Lung microvascular endothelial cell (primary cell): ENCODE measurements around the gene FCRL6. TPM values are rescaled to one million over a fixed set of nuclear protein-coding genes. Genes with fewer than 3 reads are reported as not detected.

ENCODE experiments used
- DNase-seq, 2 donors: peaks; one replicate each; pipeline versions ENCODE4 v3.0.0 to v3.0.0-alpha.2; 2010; ENCODE audit warnings: low read depth in 2 of 2
- total RNA-seq: library from RNA; depleted of rRNA; stranded (reverse); fragments of >200 nt; gene quantifications from 2 replicates; pipeline ENCODE4 v1.2.1, GENCODE V29; 2014

Gene FCRL6, protein sequence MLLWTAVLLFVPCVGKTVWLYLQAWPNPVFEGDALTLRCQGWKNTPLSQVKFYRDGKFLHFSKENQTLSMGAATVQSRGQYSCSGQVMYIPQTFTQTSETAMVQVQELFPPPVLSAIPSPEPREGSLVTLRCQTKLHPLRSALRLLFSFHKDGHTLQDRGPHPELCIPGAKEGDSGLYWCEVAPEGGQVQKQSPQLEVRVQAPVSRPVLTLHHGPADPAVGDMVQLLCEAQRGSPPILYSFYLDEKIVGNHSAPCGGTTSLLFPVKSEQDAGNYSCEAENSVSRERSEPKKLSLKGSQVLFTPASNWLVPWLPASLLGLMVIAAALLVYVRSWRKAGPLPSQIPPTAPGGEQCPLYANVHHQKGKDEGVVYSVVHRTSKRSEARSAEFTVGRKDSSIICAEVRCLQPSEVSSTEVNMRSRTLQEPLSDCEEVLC
- not detected in 2 replicates for total RNA-seq

DNA sequence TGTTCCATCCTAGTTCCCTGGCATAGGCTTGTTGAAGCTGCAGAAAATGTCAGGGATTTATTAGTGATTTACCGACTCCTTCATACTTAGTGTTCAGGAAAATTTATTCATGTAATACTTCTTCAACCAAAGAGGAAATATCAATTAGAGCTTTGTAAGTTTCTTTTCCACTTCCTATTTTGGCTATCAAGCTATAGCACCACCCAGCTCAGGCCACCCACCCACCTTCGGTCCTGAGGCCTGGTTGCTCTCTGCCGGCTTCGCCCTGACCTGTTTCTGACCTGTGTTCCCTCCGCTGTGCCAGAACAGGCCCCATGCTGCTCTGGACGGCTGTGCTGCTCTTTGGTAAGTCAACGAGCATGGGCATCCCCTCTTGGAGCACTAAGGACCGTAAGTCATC, at the start of gene FCRL6:
Gene FCRL6 (plus strand): TSS at position 250 of the 400 bp plus-strand sequence. CDS start 65 bp downstream, at position 315.
- no peak for DNase-seq

DNA sequence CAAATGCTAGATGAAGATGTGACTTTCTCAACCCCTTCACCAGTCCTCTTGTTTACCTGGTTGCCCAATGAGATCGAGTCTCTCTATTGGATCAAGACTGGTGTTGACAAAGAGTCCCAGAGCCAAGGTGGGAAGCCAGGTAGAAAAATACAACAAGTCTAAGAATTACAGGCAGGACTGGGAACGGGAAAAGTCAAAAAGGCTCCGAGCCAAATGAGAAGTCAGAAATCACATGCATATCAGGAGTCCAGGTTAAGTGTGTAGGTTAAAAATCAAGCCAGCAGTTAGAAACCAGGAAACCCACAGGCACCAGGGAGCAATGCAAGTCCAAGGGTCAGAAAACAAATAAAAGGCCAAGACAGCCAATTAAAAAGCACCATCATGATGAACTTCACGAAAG, 48.8 kb upstream of the FCRL6 start:
- no peak for DNase-seq

DNA sequence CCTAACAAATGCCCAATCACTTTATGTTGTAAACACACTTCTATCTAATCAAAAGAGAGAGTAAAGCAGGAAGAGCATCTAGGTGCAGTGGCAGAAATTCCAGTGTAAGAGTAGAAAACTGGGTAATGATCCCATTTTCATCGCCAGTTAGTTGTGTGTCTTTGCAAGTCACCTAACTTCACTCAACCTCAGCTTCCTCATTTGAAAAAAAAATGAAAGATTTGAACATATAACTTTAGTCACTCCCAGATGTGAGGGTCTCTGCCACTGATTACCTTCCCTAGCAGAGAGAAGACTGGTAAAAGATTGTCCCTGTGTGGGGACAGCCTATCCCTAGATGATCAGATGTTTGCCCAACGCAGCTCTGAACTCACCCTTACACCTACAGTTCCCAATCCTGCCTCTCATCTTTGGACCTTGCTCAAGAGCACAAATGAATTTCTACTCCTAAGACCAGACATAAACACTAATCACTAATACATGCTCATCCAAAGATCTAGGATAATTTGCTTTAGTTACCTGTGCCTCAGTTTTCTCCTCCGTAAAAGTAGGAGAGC, 46.6 kb upstream of the FCRL6 start:
- no peak for DNase-seq

DNA sequence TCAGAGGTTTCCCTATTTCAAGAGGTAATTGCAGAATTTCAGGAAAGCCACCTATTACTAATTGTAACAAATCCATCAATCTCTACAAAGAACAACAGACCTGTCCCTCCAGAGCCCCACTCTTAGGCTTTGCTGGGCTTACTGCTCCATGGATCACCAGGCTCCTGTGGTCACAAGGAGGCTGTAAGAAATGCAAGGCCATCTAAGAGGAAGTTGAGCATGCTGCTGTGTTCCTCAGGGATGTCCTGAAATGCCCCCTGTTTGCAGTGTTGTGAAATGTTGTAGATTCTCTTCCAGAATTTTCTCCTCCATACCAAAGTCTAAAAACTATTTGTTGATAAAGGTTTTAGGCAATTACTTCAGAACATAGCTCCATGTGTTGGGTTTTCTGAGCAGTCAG, 45.8 kb upstream of the FCRL6 start:
- DNase-seq = no peak

DNA sequence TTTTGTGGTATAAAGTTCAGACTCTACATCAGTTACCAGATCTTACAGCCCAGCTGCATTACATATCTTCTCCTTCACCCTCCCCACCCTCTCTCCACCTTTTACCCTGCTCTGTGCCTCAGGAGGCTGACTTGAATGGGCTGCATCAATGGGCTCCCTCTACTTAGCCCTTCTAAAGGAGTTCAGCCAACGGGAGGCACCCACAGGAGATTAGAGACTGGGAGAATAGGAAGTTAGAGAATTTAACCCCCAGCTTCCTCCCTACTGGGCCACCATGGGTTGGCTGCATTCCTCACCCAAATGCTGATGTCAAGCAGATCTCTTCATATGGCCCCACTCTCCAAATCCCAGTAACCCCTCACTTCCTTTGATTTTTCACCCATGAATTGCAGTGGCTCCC, 38.5 kb upstream of the FCRL6 start:
- no peak for DNase-seq

DNA sequence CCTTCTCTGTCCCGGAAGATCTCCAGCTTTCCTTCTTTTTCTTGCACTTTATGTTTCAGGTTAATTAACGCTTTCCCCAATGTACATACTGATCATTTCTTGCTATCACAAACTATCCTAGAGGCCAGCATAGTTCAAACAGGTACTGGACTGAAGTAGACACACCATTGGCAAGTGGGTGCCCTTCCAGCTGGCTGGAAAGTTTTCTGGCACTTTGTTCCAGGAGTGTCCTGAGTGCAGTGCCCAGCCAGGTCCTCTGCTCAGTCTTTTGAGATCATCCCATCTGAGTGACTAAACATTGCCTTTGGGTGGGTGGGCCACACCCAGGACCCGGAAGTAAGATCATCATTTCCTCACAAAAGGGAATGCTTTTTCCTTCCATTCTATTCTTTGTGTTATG, 36.4 kb upstream of the FCRL6 start:
- no peak for DNase-seq

DNA sequence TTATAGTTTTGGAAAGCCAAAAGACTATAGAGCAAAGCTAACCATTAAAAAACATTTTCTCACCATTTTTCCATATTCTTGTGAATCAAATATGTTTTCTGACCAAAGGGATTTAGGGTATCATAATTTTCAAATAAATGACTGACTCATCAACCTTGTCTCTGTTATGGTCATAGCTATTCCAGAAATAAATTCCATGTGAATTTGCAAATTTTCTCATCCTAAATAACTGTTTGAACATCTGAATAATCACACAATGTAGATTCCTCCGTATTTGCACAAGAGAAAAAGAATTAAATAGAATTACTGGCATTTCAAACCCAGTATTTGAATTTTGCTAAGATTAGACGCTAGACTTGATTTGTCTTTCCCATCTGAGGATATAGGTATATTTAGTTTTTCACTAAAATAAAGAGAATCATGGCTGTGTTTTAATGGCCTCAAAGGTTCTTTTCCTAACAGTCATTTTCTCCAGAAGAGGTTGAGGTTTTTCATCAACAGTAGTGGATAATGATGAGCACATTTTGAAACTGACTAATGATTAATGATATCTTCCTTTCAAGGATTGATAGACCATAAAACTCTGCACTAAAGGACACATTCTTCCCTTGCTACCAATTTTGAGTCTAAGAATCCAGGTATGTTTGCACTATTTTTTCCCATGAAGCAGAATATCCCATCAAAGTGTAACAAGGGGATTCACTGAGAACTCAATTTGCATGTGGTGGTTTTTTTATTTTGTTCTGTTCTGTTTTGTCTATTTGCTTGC, 30.8 kb upstream of the FCRL6 start:
- DNase-seq = no peak

DNA sequence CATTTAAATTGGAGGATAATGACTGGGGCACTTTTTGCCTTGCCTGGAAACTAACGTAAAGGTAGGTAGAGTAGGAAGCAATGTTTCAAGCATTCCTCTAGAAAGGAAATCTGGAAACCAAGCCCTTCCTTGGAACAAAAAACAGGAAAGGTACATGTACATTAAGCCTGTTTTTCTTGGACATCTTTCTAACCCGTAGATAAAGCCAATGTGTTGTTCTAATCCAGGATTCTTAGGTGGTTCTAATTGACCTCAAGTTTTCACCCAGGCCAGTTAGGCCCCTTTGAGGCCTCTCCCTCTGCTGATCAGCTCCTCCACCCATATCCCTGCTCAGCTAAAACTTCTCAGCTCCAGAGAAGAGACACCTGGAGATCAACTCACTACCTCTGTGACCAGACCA, 27.7 kb upstream of the FCRL6 start:
- DNase-seq = no peak

DNA sequence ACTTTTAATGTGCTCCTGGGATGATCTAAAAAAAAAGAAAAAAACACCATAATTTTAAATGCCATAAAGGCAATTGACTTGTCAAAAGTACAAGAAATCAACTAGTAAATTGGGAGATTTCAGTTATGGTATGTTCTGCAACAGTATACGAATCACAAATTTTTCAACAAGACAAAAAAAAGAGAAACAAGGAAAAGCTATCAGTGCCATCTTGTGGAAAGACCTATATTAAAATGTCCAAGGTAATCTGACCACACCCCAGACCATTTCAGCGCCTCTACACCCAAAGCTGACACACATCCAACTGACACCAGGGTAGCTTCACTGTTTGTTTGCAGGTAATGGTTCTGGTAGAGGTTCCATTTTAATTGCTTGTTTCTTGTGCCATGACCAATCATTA, 26.4 kb upstream of the FCRL6 start:
- peak in 1 of 2 donors; percentile 32 for DNase-seq

DNA sequence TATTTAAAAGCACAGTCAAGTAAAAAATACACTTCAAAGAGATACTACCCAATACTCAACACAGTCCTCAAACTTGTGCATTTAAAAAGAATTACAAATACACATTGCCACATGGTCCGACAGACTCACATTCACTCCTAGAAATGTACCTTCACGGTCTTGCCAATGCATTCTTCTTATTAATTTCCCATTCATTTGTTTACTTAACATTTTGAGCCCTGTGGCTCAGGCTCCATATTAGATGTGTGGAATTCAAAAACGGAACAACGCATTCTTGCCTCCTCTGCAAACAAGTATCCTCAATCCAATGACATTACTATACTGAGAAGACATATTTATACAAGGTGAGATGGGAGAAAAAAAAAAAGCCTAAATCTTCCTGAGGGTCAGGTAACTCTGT, 23.9 kb upstream of the FCRL6 start:
- no peak for DNase-seq

DNA sequence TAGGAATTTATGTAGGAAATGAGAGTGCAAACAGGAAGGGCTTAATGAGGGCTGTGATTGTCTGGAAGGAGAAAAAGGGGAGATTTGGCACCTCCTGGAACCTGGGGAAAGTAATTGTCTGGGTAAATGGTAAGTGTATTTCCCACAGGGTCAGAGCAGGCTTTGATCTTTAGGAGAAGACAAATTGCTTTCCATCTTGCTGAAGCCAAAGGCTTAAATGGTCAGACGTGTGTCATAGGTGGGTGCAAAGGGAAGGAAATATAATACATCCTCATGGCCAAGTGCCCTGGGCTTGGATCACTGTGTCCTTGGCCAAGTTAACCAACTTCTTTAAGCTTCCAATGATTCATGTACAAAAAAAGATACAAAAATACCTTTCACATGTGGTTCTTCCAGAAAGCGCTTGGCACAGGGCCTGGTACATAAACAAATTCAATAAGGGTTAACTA, 22.7 kb upstream of the FCRL6 start:
- peak; percentile 21 to 89 for DNase-seq

DNA sequence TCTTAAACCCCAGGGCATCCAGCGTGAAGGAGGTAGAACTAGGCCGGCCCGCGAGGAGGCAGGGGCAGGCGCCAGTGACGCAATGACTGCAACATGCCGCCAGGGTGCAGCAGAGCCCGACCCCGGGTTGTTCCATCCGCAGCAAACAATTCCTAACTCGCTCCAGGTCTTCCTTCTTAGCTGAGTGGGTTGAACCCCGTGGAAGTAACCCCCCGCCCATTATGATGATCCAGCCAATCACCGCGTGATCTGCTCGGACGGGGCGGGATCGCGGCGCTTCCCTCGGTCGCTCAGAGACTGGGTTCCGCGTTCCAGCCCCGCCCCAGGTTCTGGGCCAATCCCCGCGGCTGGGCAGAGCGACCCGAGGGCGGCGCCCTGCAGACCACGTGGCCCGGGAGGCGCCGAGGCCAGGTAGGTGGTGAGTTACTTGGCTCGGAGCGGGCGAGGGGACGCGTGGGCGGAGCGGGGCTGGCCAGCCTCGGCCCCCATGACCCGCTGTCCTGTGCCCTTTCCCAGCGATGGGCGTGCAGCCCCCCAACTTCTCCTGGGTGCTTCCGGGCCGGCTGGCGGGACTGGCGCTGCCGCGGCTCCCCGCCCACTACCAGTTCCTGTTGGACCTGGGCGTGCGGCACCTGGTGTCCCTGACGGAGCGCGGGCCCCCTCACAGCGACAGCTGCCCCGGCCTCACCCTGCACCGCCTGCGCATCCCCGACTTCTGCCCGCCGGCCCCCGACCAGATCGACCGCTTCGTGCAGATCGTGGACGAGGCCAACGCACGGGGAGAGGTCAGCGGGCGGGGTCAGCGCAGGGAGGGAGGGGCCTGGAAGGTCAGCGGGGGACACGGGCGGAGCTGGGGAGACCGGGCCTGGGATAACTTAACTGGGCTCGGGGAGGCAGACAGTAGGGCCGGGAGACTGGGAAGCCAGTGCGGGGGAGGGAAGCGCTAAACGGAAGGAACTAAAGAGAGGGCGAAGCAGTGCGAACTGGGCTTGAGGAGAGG, 21.3 kb upstream of the FCRL6 start, which contains the start of gene DUSP23:
Gene DUSP23 (plus strand): TSS at position 380 of the 1,000 bp plus-strand sequence. CDS start 139 bp downstream, at position 519.
- DNase-seq = peak; percentile 99

DNA sequence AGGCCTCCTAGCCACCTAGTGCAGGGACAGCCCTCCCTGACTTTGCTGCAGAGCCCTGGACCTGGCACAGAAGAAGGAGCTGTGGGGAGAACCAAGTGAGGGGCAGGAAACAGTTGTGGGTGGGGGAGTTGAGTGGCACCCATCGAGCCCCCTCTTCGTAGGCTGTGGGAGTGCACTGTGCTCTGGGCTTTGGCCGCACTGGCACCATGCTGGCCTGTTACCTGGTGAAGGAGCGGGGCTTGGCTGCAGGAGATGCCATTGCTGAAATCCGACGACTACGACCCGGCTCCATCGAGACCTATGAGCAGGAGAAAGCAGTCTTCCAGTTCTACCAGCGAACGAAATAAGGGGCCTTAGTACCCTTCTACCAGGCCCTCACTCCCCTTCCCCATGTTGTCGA, 20.2 kb upstream of the FCRL6 start:
- DNase-seq = no peak

DNA sequence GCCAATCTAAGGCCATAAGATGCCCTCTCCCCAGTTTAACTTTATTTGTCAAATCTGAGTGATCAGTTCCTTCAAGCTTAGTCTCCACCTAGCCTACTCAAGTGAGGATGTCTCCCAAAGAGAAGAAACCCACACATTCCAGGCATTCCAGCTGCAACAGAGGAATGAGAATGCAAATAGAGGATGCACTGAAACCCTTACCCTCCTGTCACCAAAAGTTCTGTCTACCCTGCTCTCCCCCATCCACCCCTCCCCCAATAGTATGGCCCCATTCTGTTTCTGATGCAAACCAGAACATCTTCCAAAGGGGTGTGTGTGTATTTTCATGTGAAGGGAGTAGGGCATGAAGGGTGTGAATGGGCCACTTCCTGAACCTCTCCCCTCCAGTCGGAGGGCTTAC, 18.4 kb upstream of the FCRL6 start:
- DNase-seq = no peak

DNA sequence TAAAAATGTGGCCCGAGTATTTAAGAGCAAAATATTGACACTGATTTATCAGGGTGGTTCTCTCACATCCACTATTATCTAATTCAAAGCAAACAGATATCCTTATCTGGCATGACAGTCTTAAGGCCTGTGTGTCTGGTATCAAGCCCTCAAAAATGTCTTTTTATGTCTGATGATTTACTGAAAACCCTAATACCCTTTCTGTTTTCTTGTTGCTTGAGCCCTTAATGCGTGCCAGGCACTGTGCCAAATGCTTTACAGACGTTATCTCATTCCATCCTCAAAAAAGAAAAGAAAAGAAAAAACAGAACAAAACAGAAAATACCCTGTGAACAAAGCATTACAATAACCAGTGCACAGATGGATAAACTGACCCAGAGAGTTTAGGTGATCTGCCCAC, 15.7 kb upstream of the FCRL6 start:
- DNase-seq = no peak

DNA sequence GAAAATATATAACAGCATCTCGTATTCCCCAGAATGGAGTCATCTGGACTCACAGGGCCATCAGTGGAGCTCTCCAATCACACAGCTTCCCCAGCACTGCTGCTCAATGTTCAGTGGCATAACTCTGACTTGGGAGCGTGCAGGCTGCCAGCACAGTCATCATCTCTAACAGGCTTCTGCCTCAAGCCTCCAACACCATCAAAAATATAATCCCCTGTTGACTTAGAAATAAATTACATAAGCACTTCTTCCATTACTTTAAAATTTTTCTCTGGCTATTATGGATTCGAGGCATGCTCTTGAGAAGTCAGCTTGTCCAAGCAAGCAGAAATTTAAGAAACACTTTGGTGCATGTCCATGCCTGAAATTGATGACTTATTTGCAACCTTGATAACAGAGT, 15.2 kb upstream of the FCRL6 start:
- DNase-seq = no peak

DNA sequence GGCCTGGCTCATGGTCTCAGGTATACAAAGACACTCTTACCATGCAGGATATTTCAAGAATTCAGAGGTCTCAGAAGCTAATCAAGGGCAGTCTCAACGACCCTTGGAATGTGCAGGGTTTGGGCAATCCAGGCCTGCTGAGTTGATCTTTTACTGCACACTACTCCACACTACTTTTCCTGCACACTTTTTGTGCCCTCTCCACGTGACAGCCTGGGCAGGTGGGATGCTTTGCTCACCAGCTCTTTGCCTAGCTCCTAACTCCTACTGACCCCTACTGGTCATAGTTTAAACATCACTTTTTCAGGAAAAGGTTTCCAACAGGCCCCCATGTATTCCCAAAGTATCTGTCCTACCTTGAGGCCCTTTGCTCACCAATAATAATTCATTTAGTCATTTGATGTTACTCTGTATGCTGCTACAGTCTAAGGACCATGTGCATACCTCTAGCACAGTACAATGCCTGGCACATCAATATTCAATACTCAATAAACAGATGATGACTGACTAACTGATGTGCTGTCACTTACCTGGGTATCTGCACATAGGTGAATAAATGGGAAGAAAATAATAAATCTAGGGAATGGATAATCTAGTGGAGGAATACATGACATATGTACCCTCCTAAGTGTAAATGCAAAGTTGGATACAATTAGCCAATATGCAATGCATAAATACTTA, 11.8 kb upstream of the FCRL6 start:
- peak; percentile 46 to 62 for DNase-seq

DNA sequence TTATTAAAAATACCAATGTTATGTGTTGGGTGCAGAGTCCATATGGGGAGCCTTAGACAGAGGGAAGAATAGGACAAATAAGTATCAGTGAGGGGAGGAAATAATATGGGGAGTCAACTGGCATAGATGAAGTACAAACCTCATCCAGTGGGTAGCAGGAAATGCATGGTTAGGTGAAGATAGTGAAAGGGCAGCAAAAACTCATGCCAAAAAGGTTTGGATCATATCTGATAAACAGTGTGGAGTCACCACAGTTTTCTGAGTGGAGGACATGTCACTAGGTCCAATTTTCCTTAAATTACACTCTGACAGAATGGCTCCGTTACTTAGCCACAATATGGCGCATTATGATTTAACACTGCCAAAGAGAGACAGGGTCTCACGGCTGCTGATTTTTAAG, 11.1 kb upstream of the FCRL6 start:
- DNase-seq = no peak

DNA sequence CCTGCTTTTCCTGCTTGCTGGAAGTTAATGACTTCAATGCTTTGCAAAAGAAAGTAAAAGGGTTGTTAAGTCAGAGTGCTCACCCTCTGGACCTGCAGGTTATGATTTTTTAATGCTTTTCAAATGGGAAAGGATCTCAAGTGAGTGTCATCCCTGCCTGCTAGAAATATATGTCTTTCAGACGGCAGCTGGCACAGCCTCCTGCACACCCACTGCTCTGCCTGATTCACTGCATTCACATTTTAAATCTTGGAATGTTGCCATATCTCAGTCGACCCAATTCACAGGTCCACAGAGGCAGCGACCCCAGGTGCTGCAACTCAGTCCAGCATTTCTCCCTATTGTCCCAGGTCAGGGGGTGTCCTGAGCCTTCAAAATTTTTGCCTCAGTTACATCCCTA, 10.7 kb upstream of the FCRL6 start:
- DNase-seq = no peak

DNA sequence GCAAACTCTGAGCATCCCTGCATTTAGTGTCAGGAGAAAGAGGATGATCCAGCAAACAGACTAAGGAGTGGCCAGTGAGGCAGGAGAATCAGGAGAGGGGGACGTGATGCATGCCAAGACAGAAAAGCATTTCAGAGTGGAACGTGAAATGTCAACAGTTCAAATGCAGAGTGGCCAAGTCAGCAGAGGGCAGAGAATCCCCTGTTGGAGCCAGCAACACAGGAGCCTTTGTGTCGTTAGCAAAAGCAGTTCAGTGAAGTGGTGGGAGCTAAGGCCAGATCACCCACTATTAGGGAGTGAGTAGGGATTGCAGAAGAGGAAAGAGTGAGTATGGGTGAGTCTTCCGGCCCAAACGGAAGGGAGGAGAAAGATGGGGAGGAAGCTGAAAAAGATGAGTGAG, 6.6 kb upstream of the FCRL6 start:
- no peak for DNase-seq

DNA sequence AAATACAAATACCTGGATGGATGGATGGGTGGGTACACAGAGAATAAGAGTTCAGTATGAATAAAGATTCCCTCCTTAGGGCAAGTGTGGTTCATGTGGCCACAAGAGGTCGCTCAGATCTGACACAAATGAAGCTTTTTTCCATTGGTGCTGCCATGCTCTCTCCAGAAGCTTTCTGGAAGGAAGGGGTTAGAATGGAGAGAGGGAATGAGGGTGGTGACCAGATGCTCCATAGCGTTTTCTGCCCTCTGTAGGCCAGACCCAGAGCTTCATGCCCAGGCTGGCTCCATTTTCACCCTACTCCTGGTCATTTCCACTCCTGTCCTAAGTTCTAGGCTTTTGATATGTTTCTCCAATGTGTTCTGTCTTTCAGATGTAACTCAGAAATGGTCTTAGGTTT, 3.3 kb upstream of the FCRL6 start:
- DNase-seq = peak; percentile 83 to 85
